Measurements from ENCODE around the gene ASPDH. TPM values are rescaled to one million over a fixed set of nuclear protein-coding genes. Genes with fewer than 3 reads are reported as not detected.

ASPDH gene
- total and polyA plus RNA-seq, 2 donors (not counting 3 experiments of a cell fraction or from before 2014, with no cell fraction given) = not detected

DNA sequence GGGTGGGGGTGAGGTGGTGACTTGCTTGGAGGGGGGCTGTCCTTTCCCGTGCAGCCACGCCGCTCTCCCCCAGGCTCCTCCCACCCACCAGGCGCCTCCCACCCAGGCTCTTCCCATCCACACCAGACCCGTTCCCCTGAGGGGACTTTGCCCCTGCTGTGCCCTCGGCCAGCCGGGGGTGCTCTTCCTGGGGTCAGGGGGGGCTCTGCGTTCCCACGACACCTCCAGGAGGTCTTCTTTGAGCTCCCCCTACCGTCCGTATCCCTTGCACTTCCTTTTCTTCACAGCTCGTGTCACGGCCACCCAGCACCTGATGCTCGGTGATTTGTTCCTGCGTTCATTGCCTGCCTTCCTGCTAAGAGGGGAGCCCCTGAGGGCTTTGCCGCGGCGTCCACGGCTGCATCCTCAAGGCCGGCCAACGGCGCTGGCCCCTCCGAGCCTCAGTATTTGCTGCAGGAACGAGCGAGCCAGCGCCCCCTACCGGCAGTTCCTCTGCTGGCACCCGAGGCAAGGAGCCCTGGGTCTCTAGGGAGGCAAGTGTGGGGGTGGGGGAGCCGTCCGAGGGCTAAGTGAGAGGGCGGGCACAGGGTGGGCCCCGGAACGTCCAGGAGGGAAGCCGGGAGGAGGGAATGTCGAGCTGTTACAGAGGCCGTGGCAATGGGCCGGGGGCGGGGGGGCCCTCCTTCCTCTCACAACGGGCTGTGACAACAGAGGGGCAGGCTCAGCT, 42.7 kb upstream of the ASPDH start:
- Histone ChIP-seq H3K36me3 (ENCODE audit: control insufficient read depth in 2 of 2, extremely low read depth in 1 of 2, insufficient read depth in 2 of 2, low read length in 2 of 2) (no peaks in the 10 kb centered on the region), H4K20me1 (replicated peaks; ENCODE audit: control insufficient read depth, extremely low read depth, insufficient read depth, low read length) (no peaks in the 10 kb centered on the region), H3K27ac (ENCODE audit: insufficient read depth, low read depth, low read length) (no peak overlapping the region), H3K9me3 (replicated peaks; ENCODE audit: control insufficient read depth, insufficient read depth, low read length) (no peaks in the 10 kb centered on the region), H3K9me1 (replicated peaks; ENCODE audit: control insufficient read depth, extremely low read depth, insufficient read depth, low read length) (no peaks in the 10 kb centered on the region), H3K9ac (replicated peaks; ENCODE audit: extremely low read depth, insufficient read depth, low read length) (no peak overlapping the region), H2AFZ (ENCODE audit: low read depth, low read length) (peak overlapping the region; percentile 100), H3K4me2 (ENCODE audit: insufficient read depth, low read length) (peak overlapping the region; percentile 82), H3K79me2 (ENCODE audit: control insufficient read depth, insufficient read depth, low read length) (no peaks in the 10 kb centered on the region), H3K4me1 (ENCODE audit: control insufficient read depth, extremely low read depth, insufficient read depth, low read length) (peaks cover 3% of the 10 kb centered on the region), H3K27me3 (ENCODE audit: control insufficient read depth in 2 of 2, insufficient read depth in 2 of 2, low read length in 2 of 2) (peaks cover 3% of the 10 kb centered on the region in 2 experiments), H3K4me3 (replicated peaks in 1 of 3; ENCODE audit: insufficient read depth in 1 of 3, low read depth in 1 of 3, low read length in 3 of 3) (peak overlapping the region; percentile 35 to 69 (median 43))
- no TSS peak for BruUV-seq (replicated peaks)
- dilution Hi-C loops (cut with MboI; ENCODE audit: extremely low pct_ligation_motif_present, low sequenced_read_pairs) (no loop called here), intact Hi-C loops (cut with micrococcal nuclease) (loop anchor here (1.0 kb wide), 2 partner anchors 19 to 199 kb away; no protein-coding TSS in a partner anchor)
- TF ChIP-seq EZH2 (IDR thresholded peaks at IDR 0.05; ENCODE audit: borderline replicate concordance, low read depth, low read length, severe bottlenecking) = no peak
- TF ChIP-seq, protein P1, sequence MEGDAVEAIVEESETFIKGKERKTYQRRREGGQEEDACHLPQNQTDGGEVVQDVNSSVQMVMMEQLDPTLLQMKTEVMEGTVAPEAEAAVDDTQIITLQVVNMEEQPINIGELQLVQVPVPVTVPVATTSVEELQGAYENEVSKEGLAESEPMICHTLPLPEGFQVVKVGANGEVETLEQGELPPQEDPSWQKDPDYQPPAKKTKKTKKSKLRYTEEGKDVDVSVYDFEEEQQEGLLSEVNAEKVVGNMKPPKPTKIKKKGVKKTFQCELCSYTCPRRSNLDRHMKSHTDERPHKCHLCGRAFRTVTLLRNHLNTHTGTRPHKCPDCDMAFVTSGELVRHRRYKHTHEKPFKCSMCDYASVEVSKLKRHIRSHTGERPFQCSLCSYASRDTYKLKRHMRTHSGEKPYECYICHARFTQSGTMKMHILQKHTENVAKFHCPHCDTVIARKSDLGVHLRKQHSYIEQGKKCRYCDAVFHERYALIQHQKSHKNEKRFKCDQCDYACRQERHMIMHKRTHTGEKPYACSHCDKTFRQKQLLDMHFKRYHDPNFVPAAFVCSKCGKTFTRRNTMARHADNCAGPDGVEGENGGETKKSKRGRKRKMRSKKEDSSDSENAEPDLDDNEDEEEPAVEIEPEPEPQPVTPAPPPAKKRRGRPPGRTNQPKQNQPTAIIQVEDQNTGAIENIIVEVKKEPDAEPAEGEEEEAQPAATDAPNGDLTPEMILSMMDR (IDR thresholded peaks at IDR 0.05; ENCODE audit: extremely low read depth in 1 of 2, insufficient read depth in 1 of 2, low read depth in 1 of 2, low read length in 2 of 2) = peak; percentile 93 to 94
- DNase-seq (ENCODE audit: low read depth, low spot score) = peak; percentile 67
- POLR2A ChIA-PET = interaction anchor here (0.6 to 1.3 kb wide), 2 partner anchors 31 to 248 kb away, joined by 3 to 4 read pairs; no protein-coding TSS in a partner anchor
- FAIRE-seq = peak; percentile 35
- CTCF ChIA-PET = interaction anchor here (0.6 to 7.3 kb wide), 37 partner anchors 9 to 924 kb away, joined by 3 to 136 read pairs (median 4); partner anchors contain the start of genes ACP4 and JOSD2

Data from endothelial cell of umbilical vein (primary cell).